Kidney capillary endothelial cell (primary cell): ENCODE results near the gene PIP5K1A.
"Not testable (repeated sequence)": the region's sequence is repeated elsewhere in the genome, so short reads cannot be mapped to it uniquely, and the experiment has no call there.

ENCODE experiments used
- DNase-seq: peaks from one replicate; pipeline ENCODE4 v3.0.0-alpha.2; 2018; ENCODE audit warnings: low spot score

PIP5K1A gene

GRCh38 chr1:151254217-151255213 lies 56.2 kb downstream of the PIP5K1A start, which contains the start of gene PSMD4:
PSMD4 (plus strand) TSS chr1:151254734; CDS start chr1:151254783, 49 bp downstream.
- peak; percentile 95 for DNase-seq

- DNase-seq = no peak
These were observed 57.0 kb downstream of the PIP5K1A start for GRCh38 chr1:151255381-151255780.

GRCh38 chr1:151259351-151259750 lies 61.0 kb downstream of the PIP5K1A start:
- DNase-seq = no peak

- DNase-seq = no peak
These were observed 67.3 kb downstream of the PIP5K1A start for GRCh38 chr1:151265446-151266236.

GRCh38 chr1:151266315-151266714 lies 68.0 kb downstream of the PIP5K1A start:
- no peak for DNase-seq

- DNase-seq = no peak
These were observed 68.5 kb downstream of the PIP5K1A start for GRCh38 chr1:151266821-151267220.

GRCh38 chr1:151267760-151268159 lies 69.4 kb downstream of the PIP5K1A start:
- no peak for DNase-seq

- no peak for DNase-seq
These were observed 75.6 kb downstream of the PIP5K1A start for GRCh38 chr1:151273924-151274466.

- not testable (repeated sequence) for DNase-seq
These were observed 77.0 kb downstream of the PIP5K1A start for GRCh38 chr1:151275341-151275740.

GRCh38 chr1:151277249-151277648 lies 78.9 kb downstream of the PIP5K1A start:
- DNase-seq = no peak

GRCh38 chr1:151281225-151281968 lies 83.0 kb downstream of the PIP5K1A start:
- DNase-seq = peak; percentile 88

- peak; percentile 99 for DNase-seq
These were observed 83.9 kb downstream of the PIP5K1A start, which contains the start of gene ZNF687 for GRCh38 chr1:151281969-151282882. ZNF687 (plus strand) TSS chr1:151282299; CDS start chr1:151286292, 3,993 bp downstream.

- peak; percentile 5 for DNase-seq
These were observed 84.8 kb downstream of the PIP5K1A start for GRCh38 chr1:151282883-151283725.

- DNase-seq = no peak
These were observed 85.7 kb downstream of the PIP5K1A start for GRCh38 chr1:151284013-151284577.

- DNase-seq = no peak
These were observed 88.4 kb downstream of the PIP5K1A start for GRCh38 chr1:151286619-151287340.

- DNase-seq = no peak
These were observed 89.0 kb downstream of the PIP5K1A start for GRCh38 chr1:151287341-151287699.

- no peak for DNase-seq
These were observed 89.6 kb downstream of the PIP5K1A start for GRCh38 chr1:151287767-151288500.

- no peak for DNase-seq
These were observed 90.2 kb downstream of the PIP5K1A start for GRCh38 chr1:151288502-151288901.
